HTR-8/SVneo (cell line): ENCODE results near the gene NHEJ1.
"Not testable (repeated sequence)": the region's sequence is repeated elsewhere in the genome, so short reads cannot be mapped to it uniquely, and the experiment has no call there.

Source experiments
- DNase-seq: peaks from one replicate; pipeline ENCODE4 v3.0.0; 2011; ENCODE audit warnings: low spot score, mixed read lengths; ENCODE audit not compliant: insufficient read length
- FAIRE-seq: peaks from 2 replicates; lab custom pipeline; 2011; peaks lifted over from hg19 to GRCh38; lab: Jason Lieb, UNC

The NHEJ1 gene

GRCh38 chr2:219160186-219161017, at the start of gene NHEJ1:
Gene NHEJ1, minus strand, starts transcription at chr2:219160815. Its CDS starts 2,453 bp downstream, at chr2:219158362.
- no peak for FAIRE-seq
- DNase-seq: peak; percentile 91

- no peak for FAIRE-seq
- no peak for DNase-seq
These were observed 48.9 kb upstream of the NHEJ1 start for GRCh38 chr2:219209236-219210195.

- no peak for DNase-seq
These were observed 47.5 kb upstream of the NHEJ1 start for GRCh38 chr2:219207884-219208740.

DNA sequence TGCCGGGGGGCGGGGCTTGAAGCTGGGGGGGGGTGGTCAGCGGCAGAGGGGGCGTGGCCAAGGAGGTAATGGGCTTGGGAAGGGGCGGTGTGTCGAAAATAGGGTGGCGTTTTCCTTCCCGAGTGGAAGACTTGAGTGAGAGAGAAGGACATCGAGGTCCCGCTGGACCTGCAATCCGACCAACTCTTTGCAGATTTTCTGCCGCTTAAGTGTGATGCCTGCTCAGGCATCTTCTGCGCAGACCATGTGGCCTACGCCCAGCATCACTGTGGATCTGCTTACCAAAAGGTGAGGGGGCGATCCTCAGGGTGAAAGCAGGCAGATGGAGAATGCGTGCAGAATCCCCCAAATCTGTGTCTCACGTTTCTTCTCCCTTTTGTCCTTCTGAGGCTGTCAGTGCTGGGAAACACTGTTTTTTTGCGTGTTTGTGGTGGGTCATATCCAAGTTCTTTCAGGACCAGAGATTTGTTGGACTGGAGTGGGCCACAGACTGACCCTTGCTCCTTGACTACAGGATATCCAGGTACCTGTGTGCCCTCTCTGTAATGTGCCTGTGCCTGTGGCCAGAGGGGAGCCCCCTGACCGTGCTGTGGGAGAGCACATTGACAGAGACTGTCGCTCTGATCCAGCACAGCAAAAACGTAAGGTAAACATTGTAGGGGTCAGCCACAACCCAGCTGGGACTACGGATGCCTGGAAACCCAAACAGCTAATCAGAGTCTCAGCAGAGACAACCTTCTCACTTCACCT, 46.7 kb upstream of the NHEJ1 start:
- DNase-seq: no peak
- no peak for FAIRE-seq

More at GRCh38 chr2:219207884-219208740, 47.5 kb upstream of the NHEJ1 start:
- FAIRE-seq: no peak

DNA sequence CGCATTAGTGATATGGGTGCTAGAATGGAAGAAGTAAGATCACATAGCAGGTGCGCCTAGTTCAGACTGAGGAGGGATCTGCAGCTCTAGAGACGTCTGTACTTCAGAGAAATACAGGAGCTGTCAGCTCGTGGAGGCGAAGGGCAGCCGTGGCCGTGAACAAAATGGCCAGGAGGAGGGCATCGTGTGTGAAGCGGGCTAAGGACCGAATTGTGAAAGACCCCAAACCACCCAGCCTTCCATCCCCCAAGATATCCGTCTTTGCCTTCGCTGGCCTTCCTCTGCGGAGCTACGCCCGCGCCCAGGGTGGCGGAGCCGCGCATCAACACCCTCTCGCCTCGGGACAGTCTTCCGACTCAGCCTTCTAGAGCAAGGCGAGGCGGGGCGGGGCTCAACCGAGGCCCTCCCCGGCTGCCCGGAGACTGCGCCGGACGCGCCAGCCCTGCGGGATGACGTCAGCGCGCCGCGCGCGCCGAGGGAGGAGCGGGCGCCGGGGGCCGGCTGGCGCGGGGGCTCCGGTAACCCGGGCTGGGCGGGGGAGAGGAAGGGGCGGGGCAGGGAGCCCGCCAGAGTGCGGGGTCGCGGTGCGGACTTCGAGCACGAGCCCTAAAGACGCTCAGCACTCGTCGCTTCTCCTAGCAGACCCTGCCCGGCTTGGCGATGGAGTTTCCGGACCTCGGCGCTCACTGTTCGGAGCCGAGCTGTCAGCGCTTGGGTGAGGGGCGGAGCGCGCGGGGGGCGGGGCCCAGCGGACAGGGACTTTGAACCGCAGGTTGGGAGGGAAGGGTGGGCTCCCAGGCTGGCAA, 45.9 kb upstream of the NHEJ1 start, which contains the start of gene ZFAND2B:
ZFAND2B (plus strand) TSS at position 455 of the 806 bp plus-strand sequence; CDS start at position 661, 206 bp downstream.
- FAIRE-seq (peak; percentile 69), DNase-seq (peak; percentile 96)

DNA sequence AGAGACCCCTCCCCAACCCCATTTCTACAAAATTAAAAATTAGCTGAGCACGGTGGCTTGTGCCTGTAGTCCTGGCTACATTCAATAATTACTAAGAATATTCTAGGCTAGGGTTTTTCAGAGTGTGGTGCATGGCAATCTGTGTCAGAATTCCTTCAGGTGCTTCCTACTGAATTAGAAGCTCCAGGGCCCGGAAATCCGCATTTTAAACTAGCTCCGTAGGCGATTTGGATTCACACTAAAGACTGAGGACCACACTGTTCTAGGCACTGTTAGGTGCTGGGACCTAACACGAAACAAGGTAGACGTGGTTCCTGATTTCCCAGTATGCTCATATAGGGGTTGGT, 45.3 kb upstream of the NHEJ1 start:
- FAIRE-seq (no peak), DNase-seq (no peak)

GRCh38 chr2:219205165-219205538, 44.5 kb upstream of the NHEJ1 start:
- no peak for FAIRE-seq
- DNase-seq: no peak

GRCh38 chr2:219204425-219205164, 44.0 kb upstream of the NHEJ1 start:
- no peak for DNase-seq
- no peak for FAIRE-seq

GRCh38 chr2:219201331-219201730, 40.7 kb upstream of the NHEJ1 start:
- DNase-seq, FAIRE-seq: not testable (repeated sequence)

DNA sequence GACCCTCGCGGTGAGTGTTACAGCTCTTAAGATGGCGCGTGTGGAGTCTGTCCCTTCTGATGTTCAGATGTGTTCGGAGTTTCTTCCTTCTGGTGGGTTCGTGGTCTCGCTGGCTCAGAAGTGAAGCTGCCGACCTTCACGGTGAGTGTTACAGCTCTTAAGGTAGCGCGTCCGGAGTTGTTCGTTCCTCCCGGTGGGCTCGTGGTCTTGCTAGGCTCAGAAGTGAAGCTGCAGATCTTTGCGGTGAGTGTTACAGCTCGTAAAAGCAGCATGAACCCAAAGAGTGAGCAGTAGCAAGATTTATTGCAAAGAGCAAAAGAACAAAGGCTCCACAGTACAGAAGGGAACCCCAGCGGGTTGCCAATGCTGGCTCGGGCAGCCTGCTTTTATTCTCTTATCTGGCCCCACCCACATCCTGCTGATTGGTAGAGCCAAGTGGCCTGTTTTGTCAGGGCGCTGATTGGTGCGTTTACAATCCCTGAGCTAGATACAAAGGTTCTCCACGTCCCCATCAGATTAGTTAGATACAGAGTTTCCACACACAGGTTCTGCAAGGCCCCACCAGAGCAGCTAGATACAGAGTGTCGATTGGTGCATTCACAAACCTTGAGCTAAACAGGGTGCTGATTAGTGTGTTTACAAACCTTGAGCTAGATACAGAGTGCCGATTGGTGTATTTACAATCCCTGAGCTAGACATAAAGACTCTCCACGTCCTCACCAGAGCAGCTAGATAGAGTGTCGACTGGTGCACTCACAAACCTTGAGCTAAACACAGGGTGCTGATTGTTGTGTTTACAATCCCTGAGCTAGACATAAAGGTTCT, 40.1 kb upstream of the NHEJ1 start:
- not testable (repeated sequence) for DNase-seq, FAIRE-seq

DNA sequence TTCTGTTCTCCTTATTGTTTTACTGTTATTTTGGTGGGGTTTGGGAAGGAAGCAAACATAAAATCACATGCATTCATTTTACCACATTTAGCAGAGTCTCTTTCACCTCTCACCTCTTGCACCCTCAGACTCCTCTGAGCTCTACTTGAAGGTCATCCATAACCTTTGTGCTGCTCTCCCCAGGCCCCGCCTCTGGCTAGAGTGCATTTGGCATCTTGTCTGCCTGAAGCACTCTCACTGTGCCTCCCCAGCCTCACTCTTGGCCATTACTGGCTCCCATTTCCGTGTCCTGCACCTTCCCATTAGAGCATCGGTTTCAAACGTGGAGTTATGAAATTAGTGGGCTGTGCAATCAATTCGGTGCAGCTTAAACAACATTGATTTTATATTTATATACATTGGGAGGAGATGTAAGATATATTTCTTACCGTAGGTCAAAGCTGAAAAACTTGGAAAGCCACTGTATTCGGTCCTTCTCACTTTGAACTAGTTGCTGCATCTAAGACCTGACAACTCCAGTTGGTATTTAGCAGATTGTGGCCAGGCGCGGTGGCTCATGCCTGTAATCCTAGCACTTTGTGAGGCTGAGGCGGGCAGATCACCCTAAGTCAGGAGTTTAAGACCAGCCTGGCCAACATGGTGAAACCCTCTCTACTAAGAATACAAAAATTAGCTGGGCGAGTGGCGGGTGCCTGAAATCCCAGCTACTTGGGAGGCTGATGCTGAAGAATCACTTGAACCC, 39.0 kb upstream of the NHEJ1 start:
- no peak for FAIRE-seq

GRCh38 chr2:219198974-219199373, 38.4 kb upstream of the NHEJ1 start:
- DNase-seq: no peak
- no peak for FAIRE-seq

More for the DNA sequence above, 39.0 kb upstream of the NHEJ1 start:
- DNase-seq: no peak

DNA sequence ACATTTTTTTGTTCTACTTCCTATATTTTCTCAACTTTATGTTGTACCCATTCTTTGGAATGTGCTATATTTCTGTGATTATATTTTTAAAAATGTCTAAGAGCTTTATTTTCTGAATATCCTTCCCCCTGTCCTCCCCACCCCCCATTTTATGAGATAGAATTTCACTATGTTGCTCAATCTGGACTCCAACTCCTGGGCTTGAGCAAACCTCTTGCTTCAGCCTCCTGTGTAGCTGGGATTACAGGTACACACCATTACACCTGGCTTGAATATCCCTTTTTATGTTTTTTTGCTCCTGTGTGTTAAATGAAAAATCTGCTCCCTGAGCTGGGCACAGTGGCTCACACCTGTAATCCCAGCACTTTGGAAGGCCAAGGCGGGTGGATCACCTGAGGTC, 36.8 kb upstream of the NHEJ1 start:
- FAIRE-seq (no peak), DNase-seq (no peak)

GRCh38 chr2:219186754-219187456, 26.3 kb upstream of the NHEJ1 start:
- DNase-seq (no peak), FAIRE-seq (no peak)

- FAIRE-seq (no peak), DNase-seq (no peak)
These were observed 23.5 kb upstream of the NHEJ1 start for GRCh38 chr2:219184121-219184520.
